DMS53 (cell line): ENCODE data around the gene EFHB.
"Not testable (repeated sequence)": the region's sequence is repeated elsewhere in the genome, so short reads cannot be mapped to it uniquely, and the experiment has no call there.

Source experiments
- DNase-seq: peaks from one replicate; lab custom pipeline; 2025; lab: John Stamatoyannopoulos, UW

The EFHB gene

DNA sequence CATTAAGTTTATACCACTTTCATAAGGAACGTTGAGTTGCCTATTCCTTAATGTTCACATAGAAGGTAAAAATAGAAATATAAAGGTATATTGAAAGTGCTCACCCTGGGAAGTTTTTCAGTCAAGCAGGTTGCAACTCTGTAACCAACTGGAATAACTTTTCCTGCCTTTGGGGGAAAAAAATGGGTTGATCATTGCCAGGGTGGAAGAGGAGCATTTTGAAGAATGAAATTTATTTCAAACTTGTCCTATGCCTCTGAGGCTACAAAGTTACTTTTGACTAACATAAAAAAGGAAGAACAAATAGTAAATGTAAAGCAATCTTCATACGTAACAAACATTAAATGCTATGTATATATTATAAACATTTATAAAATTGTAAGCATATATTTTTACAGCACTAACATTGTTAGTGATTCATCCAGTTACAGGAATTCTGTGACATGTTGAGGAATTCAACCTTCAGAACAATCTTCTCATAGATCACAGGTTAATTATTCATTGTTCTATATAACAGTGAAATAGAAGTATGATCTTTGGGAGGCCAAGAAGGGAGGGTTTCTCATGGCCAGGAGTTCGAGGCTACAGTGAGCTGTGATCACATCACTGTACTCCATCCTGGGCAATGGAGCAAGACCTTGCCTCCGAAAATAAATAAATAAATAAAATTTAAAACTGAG is 13.5 kb downstream of the EFHB start:
- no peak for DNase-seq

GRCh38 chr3:19917167-19917566 is 16.9 kb downstream of the EFHB start:
- DNase-seq: no peak

- no peak for DNase-seq
These were observed 22.6 kb downstream of the EFHB start for GRCh38 chr3:19911452-19911851.

GRCh38 chr3:19907523-19907922 is 26.5 kb downstream of the EFHB start:
- DNase-seq: no peak

DNA sequence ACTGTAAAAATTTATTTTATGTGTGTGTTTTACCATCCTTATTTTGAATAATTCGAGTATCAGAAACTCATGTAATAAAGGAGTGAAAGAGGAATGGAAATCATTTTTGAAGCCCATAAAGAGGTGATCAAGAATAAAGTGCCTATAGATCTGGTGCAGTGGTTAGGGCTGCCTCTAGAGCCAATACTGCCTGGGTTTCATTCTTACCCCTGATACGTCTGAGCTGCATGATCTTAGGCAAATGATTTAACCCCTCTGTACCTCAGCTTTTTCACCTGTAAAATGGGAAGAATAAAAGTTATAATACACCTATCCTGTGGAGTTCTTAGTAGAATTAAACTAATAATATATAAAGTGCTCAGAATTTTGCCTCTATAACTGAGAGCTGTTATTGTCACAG is 30.4 kb downstream of the EFHB start:
- no peak for DNase-seq

- DNase-seq: no peak
These were observed 32.1 kb downstream of the EFHB start for GRCh38 chr3:19901918-19902317.

GRCh38 chr3:19901337-19901736 is 32.7 kb downstream of the EFHB start:
- no peak for DNase-seq

- DNase-seq: not testable (repeated sequence)
These were observed 34.2 kb downstream of the EFHB start for GRCh38 chr3:19899833-19900232.

GRCh38 chr3:19899264-19899663 is 34.8 kb downstream of the EFHB start:
- DNase-seq: no peak

DNA sequence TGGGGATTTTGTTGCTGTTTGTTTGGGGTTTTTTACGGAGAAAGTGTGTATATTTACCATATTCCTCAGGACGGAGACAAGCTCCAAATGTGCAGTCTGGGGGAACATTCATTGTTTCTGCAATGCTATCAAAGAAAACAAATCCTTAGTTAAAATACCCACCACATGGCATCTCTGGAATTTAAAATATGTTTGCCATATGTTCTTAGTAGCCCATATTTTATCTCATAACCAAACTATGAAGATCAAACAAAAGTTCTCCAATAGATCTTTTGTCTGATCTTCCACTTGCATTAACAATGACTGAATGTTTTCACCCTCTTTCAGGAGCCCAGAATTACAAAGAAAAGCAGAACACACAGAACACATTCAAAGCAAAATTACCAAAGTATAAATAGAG is 35.3 kb downstream of the EFHB start:
- DNase-seq: no peak

DNA sequence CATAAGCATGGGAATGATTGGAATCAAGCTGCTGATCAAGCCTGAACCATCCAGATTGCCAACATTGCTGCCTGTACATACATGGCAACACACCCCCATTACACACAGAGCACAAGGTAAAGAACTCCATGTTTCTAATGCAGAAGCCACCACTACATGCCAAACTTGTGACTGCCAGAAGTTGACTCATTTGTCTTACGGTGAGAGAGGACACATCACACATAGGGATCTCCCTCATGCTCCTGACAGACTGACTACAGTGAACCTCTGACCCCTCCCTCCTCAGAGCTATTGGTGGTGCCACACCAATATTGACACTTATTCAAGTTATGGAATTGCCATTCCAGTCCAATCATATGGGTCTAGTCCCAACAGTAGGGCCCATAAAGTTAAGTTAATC is 42.3 kb downstream of the EFHB start:
- DNase-seq: no peak

- no peak for DNase-seq
These were observed 45.4 kb downstream of the EFHB start for GRCh38 chr3:19888428-19889152.

- DNase-seq: not testable (repeated sequence)
These were observed 46.9 kb downstream of the EFHB start for GRCh38 chr3:19887122-19887521.

GRCh38 chr3:19886404-19886803 is 47.6 kb downstream of the EFHB start:
- DNase-seq: no peak

GRCh38 chr3:19885468-19885867 is 48.5 kb downstream of the EFHB start:
- DNase-seq: peak; percentile 35

DNA sequence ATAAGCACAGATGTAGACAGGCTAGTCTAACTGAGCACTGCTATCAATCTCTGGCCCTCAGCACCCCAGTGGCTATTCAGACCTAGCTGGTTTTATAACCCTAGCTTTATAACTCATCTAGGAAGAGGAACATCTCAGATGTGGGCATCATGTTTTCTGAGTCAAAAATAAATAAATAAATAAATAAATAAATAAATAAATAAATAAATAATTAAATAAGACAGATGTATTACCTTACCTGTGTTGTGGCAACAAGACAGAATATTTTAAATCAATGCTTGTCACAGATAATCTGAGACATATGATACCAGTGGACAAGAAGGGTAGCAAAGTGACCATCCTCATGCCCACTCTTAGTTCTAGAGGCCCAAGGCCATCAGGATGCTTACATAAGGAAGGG is 52.2 kb downstream of the EFHB start:
- no peak for DNase-seq

DNA sequence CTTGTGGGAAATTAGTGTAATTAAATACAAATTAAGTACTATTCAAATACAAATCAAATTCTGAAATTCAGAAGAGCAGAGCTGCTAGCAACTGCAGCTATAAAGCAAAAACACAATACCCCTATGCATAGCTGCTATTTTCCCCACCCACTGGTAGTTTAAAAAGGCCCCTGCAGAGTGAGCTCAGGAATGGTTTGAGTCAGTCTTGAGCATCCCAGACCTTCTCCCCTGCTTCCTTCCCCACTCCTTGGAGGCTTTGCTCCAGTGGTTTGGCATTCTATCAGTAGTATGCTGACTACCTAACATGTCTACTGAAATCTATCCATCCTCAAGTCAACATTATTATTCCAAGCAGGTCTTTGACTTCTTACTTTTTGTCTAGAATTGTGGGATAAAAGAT is 53.0 kb downstream of the EFHB start:
- no peak for DNase-seq

GRCh38 chr3:19877656-19878055 is 56.4 kb downstream of the EFHB start:
- no peak for DNase-seq

GRCh38 chr3:19866751-19867347 is 67.2 kb downstream of the EFHB start:
- peak; percentile 48 for DNase-seq

DNA sequence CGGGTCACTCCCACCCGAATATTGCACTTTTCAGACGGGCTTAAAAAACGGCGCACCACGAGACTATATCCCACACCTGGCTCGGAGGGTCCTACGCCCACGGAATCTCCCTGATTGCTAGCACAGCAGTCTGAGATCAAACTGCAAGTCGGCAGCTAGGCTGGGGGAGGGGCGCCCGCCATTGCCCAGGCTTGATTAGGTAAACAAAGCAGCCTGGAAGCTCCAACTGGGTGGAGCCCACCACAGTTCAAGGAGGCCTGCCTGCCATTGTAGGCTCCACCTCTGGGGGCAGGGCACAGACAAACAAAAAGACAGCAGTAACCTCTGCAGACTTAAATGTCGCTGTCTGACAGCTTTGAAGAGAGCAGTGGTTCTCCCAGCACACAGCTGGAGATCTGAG is 78.7 kb downstream of the EFHB start:
- DNase-seq: peak; percentile 24

DNA sequence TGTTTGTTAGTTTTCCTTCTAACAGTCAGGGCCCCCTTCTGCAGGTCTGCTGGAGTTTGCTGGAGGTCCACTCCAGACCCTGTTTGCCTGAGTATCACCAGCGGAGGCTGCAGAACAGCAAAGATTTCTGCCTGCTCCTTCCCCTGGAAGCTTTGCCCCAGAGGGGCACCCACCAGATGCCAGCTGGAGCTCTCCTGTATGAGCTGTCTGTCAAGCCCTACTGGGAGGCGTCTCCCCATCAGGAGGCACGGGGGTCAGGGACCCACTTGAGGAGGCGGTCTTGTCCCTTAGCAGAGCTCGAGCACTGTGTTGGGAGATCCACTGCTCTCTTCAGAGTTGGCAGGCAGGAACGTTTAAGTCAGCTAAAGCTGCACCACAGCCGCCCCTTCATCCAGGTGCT is 87.4 kb downstream of the EFHB start:
- DNase-seq: not testable (repeated sequence)
